Measurements from ENCODE around the gene ATPAF2. TPM values are rescaled to one million over a fixed set of nuclear protein-coding genes. Genes with fewer than 3 reads are reported as not detected.

Gene ATPAF2
- total RNA-seq, 1 donor from 2014 or later = 18.4 TPM

- no peak for DNase-seq (ENCODE audit: low spot score)
- no peaks in the 10 kb centered on the region for H3K27me3 Mint-ChIP-seq (ENCODE audit: low read depth)
- H3K4me3 Mint-ChIP-seq (ENCODE audit: unreplicated experiment) = no peak overlapping the region
- TF ChIP-seq, protein P1, sequence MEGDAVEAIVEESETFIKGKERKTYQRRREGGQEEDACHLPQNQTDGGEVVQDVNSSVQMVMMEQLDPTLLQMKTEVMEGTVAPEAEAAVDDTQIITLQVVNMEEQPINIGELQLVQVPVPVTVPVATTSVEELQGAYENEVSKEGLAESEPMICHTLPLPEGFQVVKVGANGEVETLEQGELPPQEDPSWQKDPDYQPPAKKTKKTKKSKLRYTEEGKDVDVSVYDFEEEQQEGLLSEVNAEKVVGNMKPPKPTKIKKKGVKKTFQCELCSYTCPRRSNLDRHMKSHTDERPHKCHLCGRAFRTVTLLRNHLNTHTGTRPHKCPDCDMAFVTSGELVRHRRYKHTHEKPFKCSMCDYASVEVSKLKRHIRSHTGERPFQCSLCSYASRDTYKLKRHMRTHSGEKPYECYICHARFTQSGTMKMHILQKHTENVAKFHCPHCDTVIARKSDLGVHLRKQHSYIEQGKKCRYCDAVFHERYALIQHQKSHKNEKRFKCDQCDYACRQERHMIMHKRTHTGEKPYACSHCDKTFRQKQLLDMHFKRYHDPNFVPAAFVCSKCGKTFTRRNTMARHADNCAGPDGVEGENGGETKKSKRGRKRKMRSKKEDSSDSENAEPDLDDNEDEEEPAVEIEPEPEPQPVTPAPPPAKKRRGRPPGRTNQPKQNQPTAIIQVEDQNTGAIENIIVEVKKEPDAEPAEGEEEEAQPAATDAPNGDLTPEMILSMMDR (IDR thresholded peaks at IDR 0.05) = no peak
- no peaks in the 10 kb centered on the region for H3K9me3 Mint-ChIP-seq (ENCODE audit: low read depth)
- H3K36me3 Mint-ChIP-seq (ENCODE audit: low read depth) = peaks cover 2% of the 10 kb centered on the region
- peaks cover 21% of the 10 kb centered on the region for H3K4me1 Mint-ChIP-seq (ENCODE audit: low read depth)
- H3K27ac Mint-ChIP-seq (ENCODE audit: unreplicated experiment) = no peak overlapping the region
Observed at GRCh38 chr17:17993366-17993765, 45.6 kb downstream of the ATPAF2 start.

GRCh38 chr17:17990282-17990681 is 48.7 kb downstream of the ATPAF2 start:
- H3K9me3 Mint-ChIP-seq (ENCODE audit: low read depth) = no peaks in the 10 kb centered on the region
- no peaks in the 10 kb centered on the region for H3K27me3 Mint-ChIP-seq (ENCODE audit: low read depth)
- H3K36me3 Mint-ChIP-seq (ENCODE audit: low read depth) = no peaks in the 10 kb centered on the region
- no peak for DNase-seq (ENCODE audit: low spot score)
- peaks cover 21% of the 10 kb centered on the region for H3K4me1 Mint-ChIP-seq (ENCODE audit: low read depth)
- no peak overlapping the region for H3K4me3 Mint-ChIP-seq (ENCODE audit: unreplicated experiment)
- TF ChIP-seq, protein P1 (IDR thresholded peaks at IDR 0.05) = no peak
- peak overlapping the region; percentile 54 for H3K27ac Mint-ChIP-seq (ENCODE audit: unreplicated experiment)

DNA sequence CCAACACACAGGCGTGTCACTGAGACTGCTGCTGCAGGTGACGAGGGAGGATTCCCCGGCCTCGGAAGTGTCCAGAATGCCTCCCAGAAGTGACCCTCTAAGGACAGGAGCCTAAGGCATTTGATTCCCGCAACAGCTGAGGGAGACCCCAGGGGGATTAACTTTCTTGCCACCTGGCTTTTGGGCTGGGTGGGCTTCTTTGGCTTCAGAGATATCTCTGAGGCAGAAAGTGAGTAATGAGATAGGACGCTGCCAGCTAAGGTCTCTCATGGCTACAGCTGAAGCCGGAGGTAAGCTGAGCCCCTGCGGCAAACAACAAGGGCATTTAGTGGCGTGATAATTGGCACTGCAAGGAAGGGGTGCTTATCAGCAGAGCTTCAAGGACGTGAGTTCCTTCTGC is 49.4 kb downstream of the ATPAF2 start:
- Mint-ChIP-seq H3K36me3 (ENCODE audit: low read depth) (no peaks in the 10 kb centered on the region), H3K4me3 (ENCODE audit: unreplicated experiment) (no peak overlapping the region), H3K4me1 (ENCODE audit: low read depth) (peaks cover 15% of the 10 kb centered on the region), H3K27me3 (ENCODE audit: low read depth) (no peaks in the 10 kb centered on the region), H3K27ac (ENCODE audit: unreplicated experiment) (no peak overlapping the region), H3K9me3 (ENCODE audit: low read depth) (no peaks in the 10 kb centered on the region)
- TF ChIP-seq, protein P1 (IDR thresholded peaks at IDR 0.05) = no peak
- DNase-seq (ENCODE audit: low spot score) = no peak

DNA sequence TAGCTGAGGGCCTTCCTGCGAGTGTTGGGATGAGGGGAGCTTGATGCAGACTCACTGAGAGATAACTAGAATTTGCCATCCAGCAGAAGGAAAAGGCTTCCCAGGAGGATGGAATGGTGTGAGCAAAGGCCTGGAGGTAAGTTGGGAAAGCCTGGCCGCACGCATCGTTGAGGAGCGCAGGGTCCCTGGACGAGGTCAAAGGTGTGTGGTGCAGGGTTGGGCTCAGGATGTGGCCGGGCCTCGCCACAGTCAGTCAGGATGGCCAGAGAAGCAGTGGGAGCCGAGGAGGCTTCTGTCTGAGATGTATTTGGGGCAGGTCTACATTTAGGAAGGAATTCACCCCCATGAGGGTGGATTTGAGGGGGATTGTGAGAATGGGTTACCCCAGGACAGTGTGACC is 49.9 kb downstream of the ATPAF2 start:
- Mint-ChIP-seq H3K4me1 (ENCODE audit: low read depth) (peaks cover 10% of the 10 kb centered on the region), H3K27ac (ENCODE audit: unreplicated experiment) (no peak overlapping the region), H3K4me3 (ENCODE audit: unreplicated experiment) (no peak overlapping the region)

GRCh38 chr17:17988427-17988945 is 50.5 kb downstream of the ATPAF2 start:
- Mint-ChIP-seq H3K9me3 (ENCODE audit: low read depth) (no peaks in the 10 kb centered on the region), H3K27ac (ENCODE audit: unreplicated experiment) (no peak overlapping the region), H3K27me3 (ENCODE audit: low read depth) (no peaks in the 10 kb centered on the region), H3K4me1 (ENCODE audit: low read depth) (peaks cover 10% of the 10 kb centered on the region), H3K4me3 (ENCODE audit: unreplicated experiment) (no peak overlapping the region), H3K36me3 (ENCODE audit: low read depth) (no peaks in the 10 kb centered on the region)
- no peak for DNase-seq (ENCODE audit: low spot score)
- TF ChIP-seq, protein P1 (IDR thresholded peaks at IDR 0.05) = no peak

More for the DNA sequence above, 49.9 kb downstream of the ATPAF2 start:
- TF ChIP-seq, protein P1 (IDR thresholded peaks at IDR 0.05) = no peak
- H3K27me3 Mint-ChIP-seq (ENCODE audit: low read depth) = no peaks in the 10 kb centered on the region
- no peaks in the 10 kb centered on the region for H3K9me3 Mint-ChIP-seq (ENCODE audit: low read depth)
- DNase-seq (ENCODE audit: low spot score) = no peak
- H3K36me3 Mint-ChIP-seq (ENCODE audit: low read depth) = no peaks in the 10 kb centered on the region
